Chondrocyte (in vitro differentiated cells): Measurements from ENCODE around the gene P4HA3. TPM values are rescaled to one million over a fixed set of nuclear protein-coding genes. Genes with fewer than 3 reads are reported as not detected.

Experiments used
- DNase-seq: peaks from one replicate; pipeline ENCODE4 v3.0.0; 2021; ENCODE audit warnings: mixed read lengths, low spot score
- H3K27ac Mint-ChIP-seq: one replicate; pipeline ENCODE4 v1.8.0; 2021; ENCODE audit warnings: mild to moderate bottlenecking, moderate library complexity, mixed read lengths; ENCODE audit not compliant: unreplicated experiment
- H3K27me3 Mint-ChIP-seq: 2 replicates; pipeline ENCODE4 v1.8.0; 2021; ENCODE audit warnings: low read depth, mixed read lengths
- H3K36me3 Mint-ChIP-seq: 2 replicates; pipeline ENCODE4 v1.8.0; 2021; ENCODE audit warnings: low read depth, mixed read lengths
- H3K4me1 Mint-ChIP-seq: 2 replicates; pipeline ENCODE4 v1.8.0; 2021; ENCODE audit warnings: low read depth, mild to moderate bottlenecking, mixed read lengths
- H3K4me3 Mint-ChIP-seq: one replicate; pipeline ENCODE4 v1.8.0; 2021; ENCODE audit warnings: mild to moderate bottlenecking, moderate library complexity, mixed read lengths; ENCODE audit not compliant: unreplicated experiment
- H3K9me3 Mint-ChIP-seq: 2 replicates; pipeline ENCODE4 v1.8.0; 2021; ENCODE audit warnings: low read depth, mixed read lengths
- total RNA-seq: library from RNA; stranded (reverse); gene quantifications from 3 replicates; pipeline ENCODE4 v1.2.1, GENCODE V29; 2021
- TF ChIP-seq, protein P1 (sequence below): fragments of 200-600 bp; sonication (generic); IDR thresholded peaks from 2 replicates; pipeline ENCODE4 v1.5.0; 2021; ENCODE audit warnings: antibody characterized with exemption, mild to moderate bottlenecking, moderate library complexity

P4HA3 gene
- total RNA-seq, 1 donor from 2014 or later, result 10.9 TPM

DNA sequence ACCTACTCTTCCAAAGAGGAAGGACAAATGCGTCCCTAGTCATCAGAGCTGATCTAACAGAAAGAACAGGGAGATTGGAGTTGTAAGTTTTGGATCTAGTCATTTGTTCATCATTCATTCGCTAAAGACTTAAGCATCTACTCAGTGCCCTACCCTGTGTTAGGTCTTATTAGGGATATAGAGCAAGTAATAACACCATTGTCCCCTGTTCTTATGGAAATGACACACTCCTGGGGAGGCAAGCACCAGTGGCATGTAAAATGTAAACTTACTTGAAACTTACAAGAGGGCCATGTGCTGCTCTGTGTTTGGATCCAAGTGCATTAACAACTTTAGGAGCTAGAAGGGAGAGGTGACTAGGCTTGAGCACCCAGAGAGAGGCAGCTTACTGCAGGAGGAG lies 61.9 kb downstream of the P4HA3 start:
- Mint-ChIP-seq H3K4me1 (no peaks in the 10 kb centered on the region), H3K27ac (no peak overlapping the region), H3K9me3 (no peaks in the 10 kb centered on the region), H3K27me3 (no peaks in the 10 kb centered on the region), H3K4me3 (no peak overlapping the region), H3K36me3 (peaks cover 32% of the 10 kb centered on the region)
- no peak for DNase-seq
- TF ChIP-seq, protein P1, sequence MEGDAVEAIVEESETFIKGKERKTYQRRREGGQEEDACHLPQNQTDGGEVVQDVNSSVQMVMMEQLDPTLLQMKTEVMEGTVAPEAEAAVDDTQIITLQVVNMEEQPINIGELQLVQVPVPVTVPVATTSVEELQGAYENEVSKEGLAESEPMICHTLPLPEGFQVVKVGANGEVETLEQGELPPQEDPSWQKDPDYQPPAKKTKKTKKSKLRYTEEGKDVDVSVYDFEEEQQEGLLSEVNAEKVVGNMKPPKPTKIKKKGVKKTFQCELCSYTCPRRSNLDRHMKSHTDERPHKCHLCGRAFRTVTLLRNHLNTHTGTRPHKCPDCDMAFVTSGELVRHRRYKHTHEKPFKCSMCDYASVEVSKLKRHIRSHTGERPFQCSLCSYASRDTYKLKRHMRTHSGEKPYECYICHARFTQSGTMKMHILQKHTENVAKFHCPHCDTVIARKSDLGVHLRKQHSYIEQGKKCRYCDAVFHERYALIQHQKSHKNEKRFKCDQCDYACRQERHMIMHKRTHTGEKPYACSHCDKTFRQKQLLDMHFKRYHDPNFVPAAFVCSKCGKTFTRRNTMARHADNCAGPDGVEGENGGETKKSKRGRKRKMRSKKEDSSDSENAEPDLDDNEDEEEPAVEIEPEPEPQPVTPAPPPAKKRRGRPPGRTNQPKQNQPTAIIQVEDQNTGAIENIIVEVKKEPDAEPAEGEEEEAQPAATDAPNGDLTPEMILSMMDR, result no peak

- Mint-ChIP-seq H3K9me3 (no peaks in the 10 kb centered on the region), H3K4me3 (no peak overlapping the region), H3K36me3 (peaks cover 26% of the 10 kb centered on the region), H3K27ac (no peak overlapping the region), H3K4me1 (no peaks in the 10 kb centered on the region), H3K27me3 (no peaks in the 10 kb centered on the region)
- DNase-seq, result no peak
- TF ChIP-seq, protein P1, result no peak
Measured at GRCh38 chr11:74248469-74248868, 63.0 kb downstream of the P4HA3 start.

DNA sequence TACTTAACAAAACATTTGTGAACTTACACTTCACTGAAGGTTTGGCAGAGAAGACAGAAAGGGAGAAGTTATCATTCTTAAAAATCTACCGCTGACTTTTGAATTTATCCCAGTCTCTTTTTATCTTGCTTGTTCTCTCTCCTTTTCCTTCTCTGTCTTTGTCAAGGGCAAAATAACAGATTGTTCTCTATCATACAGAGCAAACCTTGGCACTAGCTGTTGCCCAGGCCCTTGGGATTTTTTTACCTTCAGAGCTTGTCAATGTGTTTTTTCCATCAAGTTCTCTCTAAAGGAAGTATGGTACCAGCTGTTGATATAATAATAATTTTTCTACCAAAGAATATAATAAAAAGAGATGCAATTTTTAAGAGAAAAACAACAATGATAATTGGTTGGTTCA lies 73.2 kb downstream of the P4HA3 start:
- TF ChIP-seq, protein P1, result no peak
- no peaks in the 10 kb centered on the region for H3K4me1 Mint-ChIP-seq

GRCh38 chr11:74237541-74237940 lies 73.9 kb downstream of the P4HA3 start:
- peaks cover 23% of the 10 kb centered on the region for H3K36me3 Mint-ChIP-seq
- no peaks in the 10 kb centered on the region for H3K4me1 Mint-ChIP-seq
- TF ChIP-seq, protein P1, result no peak
- DNase-seq, result no peak
- no peak overlapping the region for H3K4me3 Mint-ChIP-seq
- no peak overlapping the region for H3K27ac Mint-ChIP-seq
- no peaks in the 10 kb centered on the region for H3K27me3 Mint-ChIP-seq
- no peaks in the 10 kb centered on the region for H3K9me3 Mint-ChIP-seq

More for the DNA sequence above, 73.2 kb downstream of the P4HA3 start:
- Mint-ChIP-seq H3K27me3 (no peaks in the 10 kb centered on the region), H3K36me3 (peaks cover 23% of the 10 kb centered on the region), H3K4me3 (no peak overlapping the region), H3K9me3 (no peaks in the 10 kb centered on the region), H3K27ac (no peak overlapping the region)
- no peak for DNase-seq

DNA sequence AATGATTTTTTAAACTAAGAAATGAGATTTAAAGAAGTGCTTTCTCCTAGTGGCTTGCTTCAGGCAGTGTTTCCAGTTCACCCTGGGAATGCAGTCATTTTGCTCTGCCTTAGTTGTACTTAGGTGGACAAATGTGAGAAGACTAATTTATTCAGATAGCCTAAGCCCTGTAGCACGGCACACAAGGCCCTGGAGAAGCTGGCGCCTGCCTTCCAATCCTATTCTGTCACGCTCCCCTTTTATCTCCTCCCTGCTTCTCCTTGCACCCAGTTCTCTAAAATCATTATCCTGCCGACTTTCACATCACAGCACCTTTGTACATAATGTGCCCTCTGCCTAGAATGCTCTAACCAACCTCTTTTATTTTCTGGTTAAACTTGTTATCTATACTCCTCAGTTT lies 76.3 kb downstream of the P4HA3 start:
- Mint-ChIP-seq H3K4me1 (no peaks in the 10 kb centered on the region), H3K4me3 (no peak overlapping the region), H3K9me3 (no peaks in the 10 kb centered on the region), H3K36me3 (peaks cover 25% of the 10 kb centered on the region), H3K27me3 (no peaks in the 10 kb centered on the region), H3K27ac (no peak overlapping the region)
- TF ChIP-seq, protein P1, result no peak
- no peak for DNase-seq
